K562 (cell line): ENCODE measurements around the gene ZCCHC3. TPM values are rescaled to one million over a fixed set of nuclear protein-coding genes. Genes with fewer than 3 reads are reported as not detected.

Experiments
- AFF4 ChIP-seq: sonication (generic); formaldehyde crosslinking; IDR thresholded peaks from 2 replicates; pipeline ENCODE4 v1.8.0; 2023; ENCODE audit warnings: mild to moderate bottlenecking, missing genetic modification reagents
- CBFB ChIP-seq: sonication (generic); formaldehyde crosslinking; IDR thresholded peaks from 2 replicates; pipeline ENCODE4 v1.4.0; 2020; ENCODE audit warnings: mild to moderate bottlenecking, missing genetic modification reagents
- FOXM1 ChIP-seq, 2 experiments: fragments of 450-650 bp in 1 of 2; sonication (generic) in 1 of 2; formaldehyde crosslinking in 1 of 2; IDR thresholded peaks; 2 replicates each; pipeline versions ENCODE4 v1.6.1 to v1.9.0; 2017 to 2022; ENCODE audit warnings: low read depth in 2 of 2, mild to moderate bottlenecking in 2 of 2, missing genetic modification reagents in 1 of 2, moderate library complexity in 1 of 2
- MTA3 ChIP-seq: fragments of 450-650 bp; formaldehyde crosslinking; IDR thresholded peaks from 2 replicates; pipeline ENCODE4 v1.6.1; 2017; ENCODE audit warnings: mild to moderate bottlenecking, borderline replicate concordance
- NCOA2 ChIP-seq, 2 experiments: fragments of 450-650 bp; IDR thresholded peaks; 2 replicates each; pipeline ENCODE4 v1.6.1; 2018; ENCODE audit warnings: mild to moderate bottlenecking in 2 of 2, moderate library complexity in 1 of 2; ENCODE audit not compliant: partially characterized antibody in 2 of 2
- NEUROD1 ChIP-seq: fragments of 150-350 bp; IDR thresholded peaks from 2 replicates; pipeline ENCODE4 v1.6.1; 2014; ENCODE audit warnings: borderline replicate concordance, low read length, low read depth; ENCODE audit not compliant: partially characterized antibody
- PTBP1 ChIP-seq: fragments of 200-400 bp; formaldehyde crosslinking; IDR thresholded peaks from 2 replicates; pipeline ENCODE4 v1.6.1; 2017; ENCODE audit warnings: low read depth, low read length
- RBM34 ChIP-seq: fragments of 200-400 bp; formaldehyde crosslinking; IDR thresholded peaks from 2 replicates; pipeline ENCODE4 v1.6.1; 2018; ENCODE audit warnings: low read length, borderline replicate concordance; ENCODE audit not compliant: insufficient read depth
- SMAD2 ChIP-seq: fragments of 150-350 bp; IDR thresholded peaks from 2 replicates; pipeline ENCODE4 v1.6.1; 2014; ENCODE audit warnings: low read depth, mild to moderate bottlenecking, low read length
- SNIP1 ChIP-seq: fragments of 450-650 bp; IDR thresholded peaks from 2 replicates; pipeline ENCODE4 v1.7.1; 2017; ENCODE audit warnings: low read depth, mild to moderate bottlenecking
- TBP ChIP-seq: optimal IDR thresholded peaks from 2 replicates; pipeline ENCODE3; 2011; ENCODE audit warnings: low read depth, low read length, improper control_type of control experiment
- TCF15 ChIP-seq: fragments of 250-450 bp; sonication (Bioruptor Pico); IDR thresholded peaks from 2 replicates; pipeline ENCODE4 v1.8.0; 2022; ENCODE audit warnings: moderate library complexity, mild to moderate bottlenecking, inconsistent platforms
- TCF7 ChIP-seq: sonication (generic); IDR thresholded peaks from 2 replicates; pipeline ENCODE4 v1.6.1; 2016; ENCODE audit warnings: antibody characterized with exemption, borderline replicate concordance
- XRCC5 ChIP-seq: fragments of 200-400 bp; formaldehyde crosslinking; IDR thresholded peaks from 2 replicates; pipeline ENCODE4 v1.6.1; 2017; ENCODE audit warnings: low read depth, mild to moderate bottlenecking, low read length
- ZNF232 ChIP-seq: sonication (generic); formaldehyde crosslinking; IDR thresholded peaks from 2 replicates; pipeline ENCODE4 v1.8.0; 2022; ENCODE audit warnings: mild to moderate bottlenecking, missing genetic modification reagents
- ZNF780A ChIP-seq: fragments of 250-450 bp; sonication (Bioruptor Pico); IDR thresholded peaks from 2 replicates; pipeline ENCODE4 v1.5.0; 2021; ENCODE audit warnings: mild to moderate bottlenecking
- polyA plus RNA-seq, 8 experiments: library from polyadenylated mRNA; depleted of rRNA in 4 of 8; stranded (reverse) in 5 of 8; unstranded in 3 of 8; fragments of >200 nt; fragmentation: Nextera tagmentation in 2 of 8; fragmentation: Illumina TruSeq in 1 of 8; extraction: Ambion mirVana in 2 of 8; extraction: Trizol in 1 of 8; gene quantifications; 2 replicates each; pipeline versions ENCODE4 v1.2.1 to v1.2.3, GENCODE V29; 2011 to 2014; ENCODE audit warnings: inconsistent platforms in 1 of 8, missing spikeins in 1 of 8
- total RNA-seq, 7 experiments: library from RNA; depleted of rRNA in 6 of 7; stranded (reverse); fragments of >200 nt in 6 of 7; fragmentation: Illumina TruSeq in 2 of 7; extraction: Trizol in 2 of 7; gene quantifications; 2 replicates each; pipeline versions ENCODE4 v1.2.1 to v1.2.3, GENCODE V29; 2011 to 2021; ENCODE audit warnings: low replicate concordance in 1 of 7
- TF ChIP-seq, protein P1 (sequence below): fragments of 450-650 bp; conservative IDR thresholded peaks from 2 replicates; pipeline ENCODE4 v1.6.1; 2016; ENCODE audit warnings: missing genetic modification characterization, low read depth, mild to moderate bottlenecking, control low read depth, missing compliant biosample characterization
- TF ChIP-seq, protein P2 (sequence below): fragments of 250-450 bp; sonication (Bioruptor Pico); IDR thresholded peaks from 2 replicates; pipeline ENCODE4 v1.5.0; 2020; ENCODE audit warnings: mild to moderate bottlenecking, borderline replicate concordance

The ZCCHC3 gene
- total and polyA plus RNA-seq, 9 of the 15 experiments (the other 6 are each of a cell fraction or from before 2014, with no cell fraction given) = 2.8 to 23.3 (median 16.5) TPM

DNA sequence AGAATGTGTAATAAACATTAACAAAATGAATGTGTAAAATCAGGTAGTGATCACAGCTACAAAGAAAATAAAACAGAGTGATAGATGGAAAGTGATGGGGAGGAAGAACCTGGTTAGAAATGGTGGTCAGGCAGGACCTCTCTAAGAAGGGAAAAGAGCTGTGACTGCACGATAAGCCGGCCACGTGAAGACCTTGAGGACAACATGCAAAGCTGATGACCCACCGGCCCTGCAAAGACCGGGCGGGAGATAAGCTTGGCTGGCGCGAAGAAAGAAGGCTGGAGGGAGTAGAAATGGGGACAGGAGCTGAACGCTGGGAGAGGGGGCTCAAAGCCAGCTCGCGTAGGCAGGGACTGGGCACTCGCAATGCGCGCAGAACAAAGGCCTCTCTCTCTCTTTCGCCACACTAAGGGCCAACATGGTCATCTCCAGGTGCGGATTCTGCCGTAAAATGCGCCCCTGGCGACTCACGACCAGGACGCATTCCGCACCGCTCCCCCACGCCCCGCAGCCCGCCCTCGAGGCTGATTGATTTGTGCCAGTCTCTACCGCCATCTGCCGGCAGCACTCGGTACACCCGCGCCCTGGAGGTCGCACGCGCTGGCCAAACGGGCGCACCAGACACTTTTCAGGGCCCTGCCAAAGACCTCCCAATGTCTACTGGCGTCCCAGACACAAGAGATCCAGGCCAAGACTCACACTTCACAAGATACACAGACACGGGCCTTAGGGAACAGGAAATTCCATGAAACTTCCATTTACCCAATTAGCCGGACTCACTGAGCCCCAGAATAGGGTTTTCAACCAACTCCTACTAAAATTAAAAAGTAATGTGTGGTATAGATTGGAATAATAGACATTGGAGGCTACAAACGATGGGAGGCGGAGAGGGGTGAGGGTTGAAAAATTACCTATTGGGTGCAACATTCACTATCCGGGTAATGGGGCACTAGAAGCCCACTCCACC, 30.5 kb upstream of the ZCCHC3 start (continued):
- TF ChIP-seq NCOA2 (IDR thresholded peaks at IDR 0.05; ENCODE audit: partially characterized antibody in 2 of 2) (no peak), SNIP1 (no peak), PTBP1 (no peak), CBFB (CRISPR knock-in tag) (0 out of 2 replicates have a peak, but pooled peaks have one; percentile 28), NEUROD1 (peak; percentile 50), TCF7 (no peak), AFF4 (peak; percentile 96), TBP (peak; percentile 23), ZNF780A (CRISPR knock-in tag) (no peak), MTA3 (peak; percentile 76; the same call in 1 of the 2 replicates), XRCC5 (no peak), FOXM1 (IDR thresholded peaks at IDR 0.05; ENCODE audit: low read depth) (no peak), FOXM1 (CRISPR knock-in tag; IDR thresholded peaks at IDR 0.05; ENCODE audit: low read depth) (peak; percentile 91; the same call in 1 of the 2 replicates), RBM34 (no peak), TCF15 (no peak), SMAD2 (no peak), ZNF232 (peak; percentile 88; the same call in 1 of the 2 replicates)
- TF ChIP-seq, protein P1, sequence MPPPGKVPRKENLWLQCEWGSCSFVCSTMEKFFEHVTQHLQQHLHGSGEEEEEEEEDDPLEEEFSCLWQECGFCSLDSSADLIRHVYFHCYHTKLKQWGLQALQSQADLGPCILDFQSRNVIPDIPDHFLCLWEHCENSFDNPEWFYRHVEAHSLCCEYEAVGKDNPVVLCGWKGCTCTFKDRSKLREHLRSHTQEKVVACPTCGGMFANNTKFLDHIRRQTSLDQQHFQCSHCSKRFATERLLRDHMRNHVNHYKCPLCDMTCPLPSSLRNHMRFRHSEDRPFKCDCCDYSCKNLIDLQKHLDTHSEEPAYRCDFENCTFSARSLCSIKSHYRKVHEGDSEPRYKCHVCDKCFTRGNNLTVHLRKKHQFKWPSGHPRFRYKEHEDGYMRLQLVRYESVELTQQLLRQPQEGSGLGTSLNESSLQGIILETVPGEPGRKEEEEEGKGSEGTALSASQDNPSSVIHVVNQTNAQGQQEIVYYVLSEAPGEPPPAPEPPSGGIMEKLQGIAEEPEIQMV (tag) = no peak
- TF ChIP-seq, protein P2, sequence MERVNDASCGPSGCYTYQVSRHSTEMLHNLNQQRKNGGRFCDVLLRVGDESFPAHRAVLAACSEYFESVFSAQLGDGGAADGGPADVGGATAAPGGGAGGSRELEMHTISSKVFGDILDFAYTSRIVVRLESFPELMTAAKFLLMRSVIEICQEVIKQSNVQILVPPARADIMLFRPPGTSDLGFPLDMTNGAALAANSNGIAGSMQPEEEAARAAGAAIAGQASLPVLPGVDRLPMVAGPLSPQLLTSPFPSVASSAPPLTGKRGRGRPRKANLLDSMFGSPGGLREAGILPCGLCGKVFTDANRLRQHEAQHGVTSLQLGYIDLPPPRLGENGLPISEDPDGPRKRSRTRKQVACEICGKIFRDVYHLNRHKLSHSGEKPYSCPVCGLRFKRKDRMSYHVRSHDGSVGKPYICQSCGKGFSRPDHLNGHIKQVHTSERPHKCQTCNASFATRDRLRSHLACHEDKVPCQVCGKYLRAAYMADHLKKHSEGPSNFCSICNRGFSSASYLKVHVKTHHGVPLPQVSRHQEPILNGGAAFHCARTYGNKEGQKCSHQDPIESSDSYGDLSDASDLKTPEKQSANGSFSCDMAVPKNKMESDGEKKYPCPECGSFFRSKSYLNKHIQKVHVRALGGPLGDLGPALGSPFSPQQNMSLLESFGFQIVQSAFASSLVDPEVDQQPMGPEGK = no peak
